IPS-20b (cell line): ENCODE measurements around the gene THEM5.

Experiments used
- H3K27ac ChIP-seq: one replicate; pipeline ENCODE4 v1.5.1; 2013; ENCODE audit warnings: low read length
- H3K27me3 ChIP-seq: 2 replicates; pipeline ENCODE4 v1.6.1; 2013; ENCODE audit warnings: mild to moderate bottlenecking, low read length, inconsistent platforms; ENCODE audit not compliant: insufficient read depth
- H3K36me3 ChIP-seq: 2 replicates; pipeline ENCODE4 v1.6.1; 2013; ENCODE audit warnings: low read depth, mild to moderate bottlenecking, inconsistent platforms, low read length, moderate library complexity; ENCODE audit not compliant: insufficient read depth
- H3K4me1 ChIP-seq: 2 replicates; pipeline ENCODE4 v1.6.1; 2013; ENCODE audit warnings: mild to moderate bottlenecking, control low read depth, inconsistent platforms, low read length, moderate library complexity; ENCODE audit not compliant: insufficient read depth
- H3K4me3 ChIP-seq: 2 replicates; pipeline ENCODE4 v1.5.1; 2013; ENCODE audit warnings: mild to moderate bottlenecking, low read length, inconsistent platforms
- H3K9ac ChIP-seq: 2 replicates; pipeline ENCODE4 v1.6.1; 2013; ENCODE audit warnings: low read depth, mild to moderate bottlenecking, inconsistent platforms, low read length, moderate library complexity
- H3K9me3 ChIP-seq: 2 replicates; pipeline ENCODE4 v1.6.1; 2013; ENCODE audit warnings: mild to moderate bottlenecking, low read depth, low read length, inconsistent platforms; ENCODE audit not compliant: insufficient read depth

Gene THEM5

GRCh38 chr1:151825751-151826660, 27.5 kb downstream of the THEM5 start:
- Histone ChIP-seq H3K9me3 (no peaks in the 10 kb centered on the region), H3K4me3 (peak overlapping the region; percentile 1; the same call in 1 of the 2 replicates), H3K9ac (no peak overlapping the region), H3K27me3 (no peaks in the 10 kb centered on the region), H3K27ac (no peak overlapping the region), H3K36me3 (no peaks in the 10 kb centered on the region), H3K4me1 (peaks cover 35% of the 10 kb centered on the region)

GRCh38 chr1:151825204-151825603, 28.3 kb downstream of the THEM5 start:
- no peaks in the 10 kb centered on the region for H3K36me3 ChIP-seq
- H3K27ac ChIP-seq = no peak overlapping the region
- peaks cover 33% of the 10 kb centered on the region for H3K4me1 ChIP-seq
- no peaks in the 10 kb centered on the region for H3K27me3 ChIP-seq
- no peaks in the 10 kb centered on the region for H3K9me3 ChIP-seq
- H3K4me3 ChIP-seq = no peak overlapping the region
- no peak overlapping the region for H3K9ac ChIP-seq

- no peak overlapping the region for H3K9ac ChIP-seq
These were observed 30.3 kb downstream of the THEM5 start for GRCh38 chr1:151823175-151823574.

GRCh38 chr1:151822404-151822803, 31.1 kb downstream of the THEM5 start:
- Histone ChIP-seq H3K27me3 (no peaks in the 10 kb centered on the region), H3K9ac (no peak overlapping the region)

More at GRCh38 chr1:151823175-151823574, 30.3 kb downstream of the THEM5 start:
- H3K36me3 ChIP-seq = no peaks in the 10 kb centered on the region
- H3K27me3 ChIP-seq = no peaks in the 10 kb centered on the region
- no peak overlapping the region for H3K27ac ChIP-seq
- H3K4me1 ChIP-seq = peaks cover 17% of the 10 kb centered on the region
- no peaks in the 10 kb centered on the region for H3K9me3 ChIP-seq
- no peak overlapping the region for H3K4me3 ChIP-seq

GRCh38 chr1:151820940-151821339, 32.6 kb downstream of the THEM5 start:
- Histone ChIP-seq H3K27me3 (no peaks in the 10 kb centered on the region), H3K36me3 (no peaks in the 10 kb centered on the region), H3K4me3 (no peak overlapping the region), H3K9ac (no peak overlapping the region), H3K9me3 (no peaks in the 10 kb centered on the region), H3K4me1 (peaks cover 10% of the 10 kb centered on the region), H3K27ac (no peak overlapping the region)

More at GRCh38 chr1:151822404-151822803, 31.1 kb downstream of the THEM5 start:
- no peaks in the 10 kb centered on the region for H3K36me3 ChIP-seq
- H3K27ac ChIP-seq = no peak overlapping the region
- peaks cover 14% of the 10 kb centered on the region for H3K4me1 ChIP-seq
- no peak overlapping the region for H3K4me3 ChIP-seq
- H3K9me3 ChIP-seq = no peaks in the 10 kb centered on the region

GRCh38 chr1:151819976-151820623, 33.4 kb downstream of the THEM5 start:
- no peaks in the 10 kb centered on the region for H3K36me3 ChIP-seq
- H3K27ac ChIP-seq = no peak overlapping the region
- H3K27me3 ChIP-seq = no peaks in the 10 kb centered on the region
- H3K4me1 ChIP-seq = peaks cover 7% of the 10 kb centered on the region
- H3K9ac ChIP-seq = no peak overlapping the region
- no peaks in the 10 kb centered on the region for H3K9me3 ChIP-seq
- H3K4me3 ChIP-seq = no peak overlapping the region

GRCh38 chr1:151819227-151819835, 34.2 kb downstream of the THEM5 start:
- no peaks in the 10 kb centered on the region for H3K36me3 ChIP-seq
- no peak overlapping the region for H3K9ac ChIP-seq
- H3K27me3 ChIP-seq = no peaks in the 10 kb centered on the region
- peaks cover 7% of the 10 kb centered on the region for H3K4me1 ChIP-seq
- H3K4me3 ChIP-seq = no peak overlapping the region
- no peaks in the 10 kb centered on the region for H3K9me3 ChIP-seq
- H3K27ac ChIP-seq = no peak overlapping the region

- H3K9ac ChIP-seq = no peak overlapping the region
- no peak overlapping the region for H3K4me3 ChIP-seq
- no peak overlapping the region for H3K27ac ChIP-seq
These were observed 36.2 kb downstream of the THEM5 start for GRCh38 chr1:151817353-151817730.

GRCh38 chr1:151816548-151817352, 36.8 kb downstream of the THEM5 start:
- no peaks in the 10 kb centered on the region for H3K4me1 ChIP-seq
- H3K27me3 ChIP-seq = no peaks in the 10 kb centered on the region
- no peak overlapping the region for H3K27ac ChIP-seq
- H3K4me3 ChIP-seq = no peak overlapping the region
- H3K36me3 ChIP-seq = no peaks in the 10 kb centered on the region
- no peak overlapping the region for H3K9ac ChIP-seq
- no peaks in the 10 kb centered on the region for H3K9me3 ChIP-seq

More at GRCh38 chr1:151817353-151817730, 36.2 kb downstream of the THEM5 start:
- H3K27me3 ChIP-seq = no peaks in the 10 kb centered on the region
- no peaks in the 10 kb centered on the region for H3K36me3 ChIP-seq
- H3K4me1 ChIP-seq = peaks cover under 1% of the 10 kb centered on the region; the same call in 1 of the 2 replicates
- H3K9me3 ChIP-seq = no peaks in the 10 kb centered on the region

GRCh38 chr1:151815716-151816327, 37.7 kb downstream of the THEM5 start:
- Histone ChIP-seq H3K4me1 (no peaks in the 10 kb centered on the region), H3K4me3 (no peak overlapping the region), H3K27ac (no peak overlapping the region), H3K36me3 (no peaks in the 10 kb centered on the region), H3K9ac (no peak overlapping the region), H3K9me3 (no peaks in the 10 kb centered on the region), H3K27me3 (no peaks in the 10 kb centered on the region)
